GM18505 (cell line): ENCODE results near the gene CSNK2A2.

Source experiments
- ATAC-seq: cut with Tn5 transposase; IDR thresholded peaks from one replicate; pipeline ENCODE4 v1.9.1; 2021; ENCODE audit not compliant: unreplicated experiment
- POLR2A ChIP-seq: IDR thresholded peaks from 4 replicates; pipeline ENCODE4 v1.6.1; 2011; ENCODE audit warnings: borderline replicate concordance; ENCODE audit not compliant: insufficient read depth, insufficient read length; ENCODE audit errors: extremely low read depth

Gene CSNK2A2

GRCh38 chr16:58217311-58217925 is 19.5 kb upstream of the CSNK2A2 start:
- ATAC-seq, result no peak
- TF ChIP-seq POLR2A, result no peak

GRCh38 chr16:58212824-58213655 is 15.1 kb upstream of the CSNK2A2 start:
- no peak for TF ChIP-seq POLR2A
- ATAC-seq, result no peak

DNA sequence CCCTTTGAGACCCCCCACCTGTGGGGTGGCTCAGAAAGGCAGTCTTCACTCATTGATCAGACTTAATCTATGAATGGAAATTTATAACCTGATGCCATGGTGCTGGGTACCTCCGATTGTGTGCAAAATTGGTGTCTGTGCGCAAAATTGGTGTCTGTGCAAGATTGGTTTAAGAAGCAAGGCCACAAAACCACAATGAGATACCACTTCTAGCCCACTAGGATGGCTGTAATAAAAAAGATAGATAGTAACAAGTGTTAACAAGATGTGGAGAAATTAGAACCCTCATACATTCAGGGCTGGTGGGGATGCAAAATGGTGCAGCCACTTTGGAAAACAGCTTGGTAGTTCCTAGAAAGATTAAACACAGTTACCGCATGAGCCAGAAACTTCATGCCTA is 13.9 kb upstream of the CSNK2A2 start:
- ATAC-seq, result no peak
- TF ChIP-seq POLR2A, result no peak

GRCh38 chr16:58211245-58211644 is 13.3 kb upstream of the CSNK2A2 start:
- no peak for ATAC-seq
- TF ChIP-seq POLR2A, result no peak

DNA sequence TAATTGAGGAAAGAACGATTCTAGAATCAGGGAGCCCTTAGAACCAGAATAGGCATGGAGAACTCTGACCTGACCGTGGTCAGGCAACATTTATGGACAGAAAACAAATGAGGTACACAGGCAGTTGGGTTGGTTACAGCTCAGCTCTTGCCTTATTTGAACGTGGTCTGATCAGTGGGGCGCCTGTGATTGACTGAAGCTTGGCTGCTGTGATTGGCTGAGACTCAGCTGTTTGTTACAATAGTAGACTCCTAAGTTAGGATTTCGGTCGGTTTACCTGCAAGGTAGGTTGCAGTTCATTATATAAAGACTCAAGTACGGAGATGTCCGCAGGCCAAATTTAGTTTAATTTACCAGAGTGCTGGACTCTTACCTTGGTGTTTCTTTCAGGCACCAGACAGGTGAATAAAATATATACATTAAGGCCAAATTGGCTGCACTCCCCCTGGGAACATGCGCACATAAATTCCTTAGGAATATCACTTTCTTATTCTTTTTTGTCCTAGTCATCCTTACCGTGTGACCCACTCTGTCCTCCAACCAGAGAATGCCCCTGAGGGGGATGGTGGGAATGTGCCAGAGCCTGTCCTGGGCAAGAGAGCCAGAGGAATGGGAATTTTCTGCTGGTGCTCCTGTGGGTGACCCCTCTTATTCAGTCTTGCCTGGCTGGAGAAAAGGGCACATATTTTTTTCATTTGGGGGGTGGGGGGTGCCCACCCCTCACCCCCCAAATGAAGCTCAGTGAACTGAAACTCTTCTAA is 7.5 kb upstream of the CSNK2A2 start:
- ATAC-seq, result no peak

GRCh38 chr16:58201163-58201562 is 3.3 kb upstream of the CSNK2A2 start:
- no peak for TF ChIP-seq POLR2A
- ATAC-seq, result no peak

More for the DNA sequence above, 7.5 kb upstream of the CSNK2A2 start:
- no peak for TF ChIP-seq POLR2A

DNA sequence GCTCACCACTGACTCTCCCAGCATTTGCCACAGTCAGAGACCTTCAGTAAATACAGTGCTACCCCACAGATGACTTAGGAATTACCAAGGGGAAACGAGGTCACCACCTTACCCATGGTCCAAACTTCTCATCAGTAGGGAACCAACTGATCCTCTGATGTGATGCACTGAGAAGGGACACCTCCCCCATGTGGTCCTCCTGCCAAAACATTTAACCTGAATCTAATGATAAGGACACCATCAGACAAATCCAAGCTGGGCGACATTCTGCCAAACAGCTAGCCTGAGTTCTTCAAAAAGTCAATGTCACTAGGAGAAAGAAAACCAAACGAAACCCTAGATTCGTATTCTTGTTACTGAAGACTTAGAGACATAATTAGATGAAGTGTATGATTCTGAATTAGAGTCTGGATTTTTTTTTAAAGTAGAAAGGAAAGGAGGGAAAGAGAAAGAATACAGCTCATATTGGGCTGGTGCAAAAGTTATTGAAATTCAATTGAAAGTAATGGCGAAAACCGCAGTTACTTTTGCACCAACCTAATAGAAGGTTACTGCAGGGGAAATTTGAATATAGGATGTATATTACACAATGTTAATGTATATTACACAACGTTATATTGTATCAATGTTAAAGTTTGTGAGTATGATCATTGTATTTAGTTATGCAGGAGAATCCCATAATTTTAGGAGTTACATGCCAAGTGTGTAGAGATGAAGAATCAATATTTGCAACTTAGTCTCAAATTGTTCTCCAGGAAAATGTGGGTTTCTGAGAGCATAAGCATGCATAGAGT is 2.3 kb upstream of the CSNK2A2 start:
- ATAC-seq, result no peak
- no peak for TF ChIP-seq POLR2A

DNA sequence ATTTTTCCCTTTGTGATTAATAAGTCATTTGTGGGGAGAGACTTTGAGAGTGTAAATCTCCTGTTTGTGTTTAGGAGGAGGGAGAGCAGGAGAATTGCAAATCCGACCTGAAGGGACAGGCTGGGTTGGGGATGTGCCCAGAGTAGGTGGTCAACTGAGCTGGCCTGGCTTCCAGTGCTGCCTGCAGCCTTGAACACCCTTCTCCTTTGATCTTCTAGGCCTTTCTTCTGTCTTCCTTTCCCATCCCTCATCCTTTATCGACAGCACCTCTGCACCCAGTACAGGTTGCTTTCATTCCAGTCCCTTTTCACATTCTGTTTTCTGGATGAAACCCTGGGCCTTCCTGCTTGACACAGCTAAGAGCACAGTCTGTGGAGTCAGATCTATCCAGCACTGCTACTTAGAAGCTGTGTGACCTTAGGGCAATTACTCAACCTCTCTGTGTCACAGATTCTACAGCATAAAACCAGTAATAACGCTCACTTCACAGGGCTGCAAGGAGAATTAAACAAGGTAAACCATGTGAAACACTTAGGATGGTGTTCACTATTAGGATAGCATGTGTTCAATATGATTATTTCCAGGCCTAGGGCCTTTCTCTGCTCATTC is 1.0 kb upstream of the CSNK2A2 start:
- TF ChIP-seq POLR2A, result no peak
- no peak for ATAC-seq

DNA sequence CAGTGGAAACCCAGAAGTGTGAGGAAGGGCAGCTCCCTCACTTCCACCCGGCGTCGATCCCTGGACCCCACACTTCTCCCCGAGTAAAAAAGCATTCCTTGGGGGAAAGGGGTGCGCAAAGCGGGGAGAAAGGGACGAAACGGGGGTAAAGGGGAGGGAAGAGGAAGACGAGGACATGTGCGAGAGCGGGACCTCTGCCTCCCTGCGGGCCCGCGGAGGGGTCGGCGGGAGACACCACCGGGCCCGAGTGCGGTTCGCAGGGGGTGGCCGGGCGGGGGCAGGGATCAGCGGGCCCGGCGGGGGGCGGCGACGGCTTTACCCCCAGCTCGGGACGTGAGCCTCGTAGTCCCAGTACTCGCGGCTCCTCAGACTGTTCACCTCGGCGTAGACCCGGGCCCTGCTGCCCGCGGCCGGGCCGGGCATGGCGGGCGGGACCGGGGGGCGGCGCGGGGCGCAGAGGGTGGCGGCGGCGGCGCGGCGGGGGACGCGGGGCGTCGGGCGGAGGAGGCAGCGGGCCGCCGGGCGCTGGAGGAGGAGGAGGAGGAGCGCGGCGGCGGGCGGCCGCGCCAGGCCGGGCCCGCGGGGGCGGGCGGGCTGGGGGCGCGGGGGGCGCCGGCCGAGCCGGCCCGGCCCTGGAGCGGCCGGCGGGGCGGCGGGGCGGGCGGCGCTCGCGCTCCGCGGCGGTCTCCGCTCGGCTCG is 443 bp downstream of the CSNK2A2 start:
- peak; percentile 35 for ATAC-seq
- TF ChIP-seq POLR2A, result no peak

DNA sequence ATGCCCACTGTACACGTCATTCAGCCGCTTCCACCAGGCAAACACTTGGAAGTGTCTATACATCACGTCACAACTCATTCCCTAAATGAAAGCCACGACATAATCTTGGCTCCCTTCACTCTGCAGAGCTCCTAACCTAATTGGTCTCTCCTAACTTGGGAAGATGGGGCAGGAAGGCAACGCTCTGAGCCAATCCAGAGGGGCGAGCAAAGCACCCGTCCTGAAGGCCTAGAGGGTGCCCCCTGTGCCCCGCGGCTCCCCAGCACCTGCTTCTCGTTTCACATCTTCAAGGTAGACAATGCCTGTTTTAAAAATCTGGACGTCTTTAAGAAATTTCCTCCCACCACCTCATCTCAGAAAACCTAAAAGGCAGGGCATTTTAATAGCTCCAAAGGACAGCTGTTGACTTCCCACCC is 1.0 kb downstream of the CSNK2A2 start:
- TF ChIP-seq POLR2A, result no peak
- ATAC-seq, result no peak

DNA sequence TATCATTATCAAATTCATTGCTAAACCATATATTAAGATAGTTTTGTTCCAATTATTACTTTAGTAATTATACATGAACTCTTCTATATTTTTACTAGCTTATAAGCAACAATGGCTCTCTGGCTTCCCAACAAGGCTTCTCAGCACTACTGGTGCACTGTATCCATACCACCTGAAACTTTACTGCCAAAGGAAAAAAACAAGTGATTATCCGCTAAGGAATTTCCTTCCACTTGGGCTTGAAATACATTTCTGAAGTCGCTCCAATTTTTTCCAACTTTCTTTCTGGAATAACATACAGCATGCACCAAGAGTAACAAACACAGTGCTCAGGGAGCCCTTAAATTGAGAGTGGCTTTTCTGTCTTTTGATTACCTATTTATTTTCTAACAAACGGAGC is 2.1 kb downstream of the CSNK2A2 start:
- no peak for TF ChIP-seq POLR2A
- ATAC-seq, result no peak

DNA sequence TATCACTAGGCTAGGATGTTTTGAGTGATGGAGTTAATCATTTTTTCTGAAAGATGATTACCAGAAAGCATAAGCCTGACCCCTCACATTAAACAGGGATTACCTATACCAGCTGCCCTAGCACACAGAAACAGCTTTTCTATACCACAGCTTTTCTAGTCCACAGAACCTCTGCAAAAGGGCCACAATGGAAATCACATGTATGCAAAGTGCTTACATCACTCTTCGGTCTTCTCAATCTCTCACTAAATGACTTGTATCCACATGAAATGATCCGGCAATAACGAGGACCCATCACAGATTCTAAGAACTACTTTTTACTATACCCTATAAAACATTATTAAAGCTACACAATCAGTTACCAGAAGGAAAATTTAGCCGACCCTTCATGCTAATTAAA is 2.6 kb downstream of the CSNK2A2 start:
- ATAC-seq, result no peak
- no peak for TF ChIP-seq POLR2A
